OCI-LY3 (cell line): ENCODE measurements around the gene ANKRD18B.
"Not testable (repeated sequence)": the region's sequence is repeated elsewhere in the genome, so short reads cannot be mapped to it uniquely, and the experiment has no call there.

Experiments
- H2AFZ ChIP-seq: fragments of 200-600, 300-600 bp; shearing (Covaris generic); 2 replicates; pipeline ENCODE4 v1.6.0; 2014; ENCODE audit warnings: antibody characterized with exemption, low read depth, low read length
- H3K27ac ChIP-seq: fragments of 200-600, 300-600 bp; sonication (generic); 2 replicates; pipeline ENCODE4 v1.5.1; 2014; ENCODE audit warnings: mild to moderate bottlenecking, low read length, moderate library complexity, mixed read lengths
- H3K27me3 ChIP-seq: fragments of 200-600, 300-600 bp; sonication (generic); 2 replicates; pipeline ENCODE4 v1.6.1; 2014; ENCODE audit warnings: low read depth, low read length, mixed read lengths
- H3K36me3 ChIP-seq: fragments of 200-600, 300-600 bp; sonication (generic); replicated peaks from 2 replicates; pipeline ENCODE3; 2014; ENCODE audit warnings: low read depth, low read length, mixed read lengths
- H3K4me1 ChIP-seq: fragments of 300-600, 200-600 bp; sonication (generic); 2 replicates; pipeline ENCODE4 v1.6.1; 2014; ENCODE audit warnings: low read length, mixed read lengths
- H3K4me2 ChIP-seq: fragments of 200-600, 300-600 bp; sonication (generic); 2 replicates; pipeline ENCODE4 v1.6.1; 2014; ENCODE audit warnings: low read length, mixed read lengths
- H3K4me3 ChIP-seq: fragments of 300-600, 200-600 bp; sonication (generic); 2 replicates; pipeline ENCODE4 v1.5.1; 2014; ENCODE audit warnings: antibody characterized with exemption, mild to moderate bottlenecking, low read length, moderate library complexity
- H3K79me2 ChIP-seq: fragments of 300-600, 200-600 bp; shearing (Covaris generic); 2 replicates; pipeline ENCODE4 v1.6.1; 2014; ENCODE audit warnings: mild to moderate bottlenecking, low read length, mixed read lengths
- H3K9ac ChIP-seq: fragments of 300-600, 200-600 bp; shearing (Covaris generic); 2 replicates; pipeline ENCODE4 v1.6.0; 2014; ENCODE audit warnings: mild to moderate bottlenecking, low read length, moderate library complexity
- H3K9me3 ChIP-seq: fragments of 200-600, 300-600 bp; shearing (Covaris generic); 2 replicates; pipeline ENCODE4 v1.6.1; 2014; ENCODE audit warnings: low read length, mixed read lengths; ENCODE audit not compliant: insufficient read depth
- H4K20me1 ChIP-seq: fragments of 200-600, 300-600 bp; sonication (generic); 2 replicates; pipeline ENCODE4 v1.6.1; 2016; ENCODE audit warnings: low read length, mixed read lengths; ENCODE audit not compliant: insufficient read depth
- CTCF ChIP-seq: fragments of 200-600, 300-600 bp; sonication (generic); IDR thresholded peaks from 2 replicates; pipeline ENCODE4 v1.5.1; 2014; ENCODE audit warnings: antibody characterized with exemption, low read length, low read depth
- EZH2phosphoT487 ChIP-seq: fragments of 200-600 bp; shearing (Covaris generic); IDR thresholded peaks from 2 replicates; pipeline ENCODE4 v1.6.1; 2018; ENCODE audit warnings: antibody characterized with exemption, mixed run types, low read depth

Gene ANKRD18B

GRCh38 chr9:33480976-33481375 lies 43.1 kb upstream of the ANKRD18B start:
- no peaks in the 10 kb centered on the region for H3K79me2 ChIP-seq
- no peak overlapping the region for H3K4me3 ChIP-seq
- H2AFZ ChIP-seq: no peak overlapping the region
- H3K9ac ChIP-seq: no peak overlapping the region
- no peaks in the 10 kb centered on the region for H4K20me1 ChIP-seq
- H3K9me3 ChIP-seq: no peaks in the 10 kb centered on the region
- no peaks in the 10 kb centered on the region for H3K27me3 ChIP-seq
- no peaks in the 10 kb centered on the region for H3K4me1 ChIP-seq
- H3K4me2 ChIP-seq: no peak overlapping the region
- H3K27ac ChIP-seq: no peak overlapping the region
- TF ChIP-seq CTCF: no peak
- TF ChIP-seq EZH2phosphoT487: no peak
- H3K36me3 ChIP-seq: no peaks in the 10 kb centered on the region

DNA sequence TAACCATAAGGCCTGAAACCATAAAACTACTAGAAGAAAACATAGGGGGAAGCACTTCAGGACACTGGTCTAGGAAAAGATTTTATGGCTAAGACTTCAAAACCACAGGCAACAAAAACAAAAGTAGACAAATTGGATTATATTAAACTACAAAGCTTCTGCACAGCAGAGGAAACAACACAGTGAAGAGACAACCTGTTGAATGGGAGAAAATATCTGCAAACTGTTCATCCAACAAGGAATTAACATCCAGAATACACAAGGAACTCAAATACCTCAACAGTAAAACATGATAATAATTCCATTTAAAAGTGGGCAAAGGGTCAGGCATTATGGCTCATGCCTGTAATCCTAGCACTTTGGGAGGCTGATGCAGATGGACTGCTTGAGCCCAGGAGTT lies 38.7 kb upstream of the ANKRD18B start:
- not testable (repeated sequence) for H3K9ac ChIP-seq, H3K9me3 ChIP-seq, H3K27ac ChIP-seq, H3K36me3 ChIP-seq, H4K20me1 ChIP-seq, H3K79me2 ChIP-seq, H3K4me2 ChIP-seq, H2AFZ ChIP-seq, H3K27me3 ChIP-seq, H3K4me1 ChIP-seq, H3K4me3 ChIP-seq

- Histone ChIP-seq H3K27me3 (no peaks in the 10 kb centered on the region), H3K4me2 (no peak overlapping the region), H2AFZ (no peak overlapping the region), H3K4me1 (no peaks in the 10 kb centered on the region), H3K9me3 (no peaks in the 10 kb centered on the region), H4K20me1 (no peaks in the 10 kb centered on the region), H3K27ac (no peak overlapping the region), H3K36me3 (no peaks in the 10 kb centered on the region), H3K4me3 (no peak overlapping the region), H3K9ac (no peak overlapping the region), H3K79me2 (no peaks in the 10 kb centered on the region)
- TF ChIP-seq CTCF (no peak), EZH2phosphoT487 (no peak)
Measured at GRCh38 chr9:33489066-33489465, 35.0 kb upstream of the ANKRD18B start.

GRCh38 chr9:33493819-33494218 lies 30.2 kb upstream of the ANKRD18B start:
- H3K4me2 ChIP-seq, H2AFZ ChIP-seq, H3K36me3 ChIP-seq, H3K9me3 ChIP-seq, H3K9ac ChIP-seq, H3K27me3 ChIP-seq, H3K27ac ChIP-seq, H4K20me1 ChIP-seq, H3K79me2 ChIP-seq, H3K4me1 ChIP-seq, H3K4me3 ChIP-seq: not testable (repeated sequence)

DNA sequence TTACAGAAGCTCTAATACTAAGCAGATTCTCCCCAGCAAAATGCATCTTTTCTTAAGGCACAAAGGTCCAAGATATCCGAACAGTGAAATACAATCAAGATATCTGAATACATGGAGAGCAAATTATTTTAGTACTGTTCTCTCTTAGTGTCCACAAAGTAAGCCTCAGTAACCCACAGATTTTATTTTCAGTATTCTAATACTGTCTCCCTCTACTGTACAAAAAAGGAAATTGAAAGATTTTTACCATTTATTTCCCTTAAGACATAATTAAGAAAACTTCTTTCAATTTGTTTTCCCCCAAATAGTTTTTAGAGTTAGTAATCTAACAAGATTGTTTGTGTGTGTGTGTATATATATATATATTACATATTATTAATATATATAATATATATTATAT lies 25.7 kb upstream of the ANKRD18B start:
- TF ChIP-seq CTCF (peak; percentile 38), EZH2phosphoT487 (no peak)

More for the DNA sequence above, 25.7 kb upstream of the ANKRD18B start:
- Histone ChIP-seq H3K36me3 (no peaks in the 10 kb centered on the region), H3K27ac (no peak overlapping the region), H4K20me1 (no peaks in the 10 kb centered on the region), H3K79me2 (no peaks in the 10 kb centered on the region), H3K9me3 (no peaks in the 10 kb centered on the region), H3K27me3 (no peaks in the 10 kb centered on the region), H3K4me1 (peaks cover 3% of the 10 kb centered on the region; the same call in 1 of the 2 replicates), H3K4me3 (no peak overlapping the region), H2AFZ (0 out of 2 replicates have a peak overlapping the region, but pooled peaks have one; percentile 39), H3K4me2 (peak overlapping the region; percentile 34), H3K9ac (no peak overlapping the region)
